ENCODE measurements around the gene SLC25A18. TPM values are rescaled to one million over a fixed set of nuclear protein-coding genes. Genes with fewer than 3 reads are reported as not detected.
"Not testable (repeated sequence)": the region's sequence is repeated elsewhere in the genome, so short reads cannot be mapped to it uniquely, and the experiment has no call there.

Gene SLC25A18
- total RNA-seq, 2 donors from 2014 or later = 2.1 to 4.9 TPM

- intact Hi-C loops (cut with DNase I) = no loop called here
- Histone ChIP-seq H3K36me3 (replicated peaks in 1 of 2; ENCODE audit: insufficient read depth in 1 of 2, low read depth in 2 of 2) (no peaks in the 10 kb centered on the region), H3K27me3 (no peaks in the 10 kb centered on the region), H3K4me3 (no peak overlapping the region), H3K9me3 (no peaks in the 10 kb centered on the region), H3K27ac (no peak overlapping the region), H3K4me1 (no peaks in the 10 kb centered on the region)
- no peak for TF ChIP-seq POLR2A (IDR thresholded peaks at IDR 0.05)
- no peak for TF ChIP-seq CTCF (IDR thresholded peaks at IDR 0.05)
- 72 to 74% methylated on average over 7 of the region's 7 CpGs for WGBS, 2 donors
- DNase-seq = no peak
- no peak for ATAC-seq
Observed at GRCh38 chr22:17552737-17553136, 10.6 kb upstream of the SLC25A18 start.

- H3K27ac ChIP-seq = no peak overlapping the region
- TF ChIP-seq CTCF (IDR thresholded peaks at IDR 0.05) = no peak
- TF ChIP-seq POLR2A (IDR thresholded peaks at IDR 0.05) = no peak
- no peak overlapping the region for H3K4me3 ChIP-seq
- DNase-seq (no peak), ATAC-seq (no peak)
- H3K4me1 ChIP-seq = no peaks in the 10 kb centered on the region
- intact Hi-C loops (cut with DNase I) = no loop called here
- H3K27me3 ChIP-seq = no peaks in the 10 kb centered on the region
- no peaks in the 10 kb centered on the region for H3K9me3 ChIP-seq
- no peaks in the 10 kb centered on the region for H3K36me3 ChIP-seq (replicated peaks in 1 of 2; ENCODE audit: insufficient read depth in 1 of 2, low read depth in 2 of 2)
- 79 to 81% methylated on average over 4 of the region's 4 CpGs for WGBS, 2 donors
Observed at GRCh38 chr22:17554814-17555213, 8.5 kb upstream of the SLC25A18 start.

- Histone ChIP-seq H3K4me3 (no peak overlapping the region), H3K36me3 (replicated peaks in 1 of 2; ENCODE audit: insufficient read depth in 1 of 2, low read depth in 2 of 2) (no peaks in the 10 kb centered on the region), H3K4me1 (no peaks in the 10 kb centered on the region), H3K27me3 (no peaks in the 10 kb centered on the region), H3K27ac (no peak overlapping the region), H3K9me3 (no peaks in the 10 kb centered on the region)
- ATAC-seq (no peak), DNase-seq (no peak)
- TF ChIP-seq CTCF (IDR thresholded peaks at IDR 0.05) (no peak), POLR2A (IDR thresholded peaks at IDR 0.05) (no peak)
- intact Hi-C loops (cut with DNase I) = no loop called here
- WGBS, 2 donors = 92 to 94% methylated on average over 10 of the region's 10 CpGs
Observed at GRCh38 chr22:17559188-17559587, 4.1 kb upstream of the SLC25A18 start.

GRCh38 chr22:17563936-17564391, 666 bp downstream of the SLC25A18 start:
- intact Hi-C loops (cut with DNase I) = no loop called here
- DNase-seq (peak in 2 of 4 donors; percentile 30 to 33), ATAC-seq (peak; percentile 49)
- Histone ChIP-seq H3K4me3 (no peak overlapping the region), H3K36me3 (replicated peaks in 1 of 2; ENCODE audit: insufficient read depth in 1 of 2, low read depth in 2 of 2) (no peaks in the 10 kb centered on the region), H3K4me1 (no peaks in the 10 kb centered on the region), H3K27me3 (no peaks in the 10 kb centered on the region), H3K9me3 (no peaks in the 10 kb centered on the region), H3K27ac (no peak overlapping the region)
- WGBS, 2 donors = 80 to 82% methylated on average over 11 of the region's 11 CpGs
- TF ChIP-seq CTCF (IDR thresholded peaks at IDR 0.05) (no peak), POLR2A (IDR thresholded peaks at IDR 0.05) (peak in 1 of 3 donors; percentile 11)

GRCh38 chr22:17566016-17566687, 2.9 kb downstream of the SLC25A18 start:
- peaks cover 11% of the 10 kb centered on the region for H3K4me1 ChIP-seq
- DNase-seq; H3K9me3 ChIP-seq; intact Hi-C loops (cut with DNase I); H3K27ac ChIP-seq; H3K36me3 ChIP-seq (replicated peaks in 1 of 2; ENCODE audit: insufficient read depth in 1 of 2, low read depth in 2 of 2); H3K27me3 ChIP-seq; ATAC-seq; H3K4me3 ChIP-seq: not testable (repeated sequence)
- WGBS, 2 donors = 85 to 86% methylated on average over 19 of the region's 19 CpGs
